GM18867 (cell line): Measurements from ENCODE around the gene MBD3L3.
A peak's percentile ranks its signal among the peaks of the same experiment; 100 is the strongest.
"Not testable (repeated sequence)": the region's sequence is repeated elsewhere in the genome, so short reads cannot be mapped to it uniquely, and the experiment has no call there.

Source experiments
- ATAC-seq: cut with Tn5 transposase; IDR thresholded peaks from one replicate; pipeline ENCODE4 v1.9.1; 2021; ENCODE audit warnings: mild to moderate bottlenecking, moderate library complexity; ENCODE audit not compliant: unreplicated experiment

Gene MBD3L3

GRCh38 chr19:7058576-7058975 is at the start of gene MBD3L3:
TSS of gene MBD3L3 (minus strand) at chr19:7058676. CDS start at chr19:7058605, 71 bp downstream.
- ATAC-seq, result not testable (repeated sequence)

- no peak for ATAC-seq
Observed at GRCh38 chr19:7106711-7107657, 48.5 kb upstream of the MBD3L3 start.

GRCh38 chr19:7104747-7105447 is 46.4 kb upstream of the MBD3L3 start:
- ATAC-seq, result no peak

GRCh38 chr19:7101498-7102253 is 43.2 kb upstream of the MBD3L3 start:
- ATAC-seq, result no peak

GRCh38 chr19:7099597-7099921 is 41.1 kb upstream of the MBD3L3 start:
- no peak for ATAC-seq

- ATAC-seq, result peak; percentile 77
Observed at GRCh38 chr19:7098701-7099596, 40.5 kb upstream of the MBD3L3 start.

GRCh38 chr19:7098096-7098495 is 39.6 kb upstream of the MBD3L3 start:
- ATAC-seq, result no peak

GRCh38 chr19:7088999-7089398 is 30.5 kb upstream of the MBD3L3 start:
- ATAC-seq, result no peak

- ATAC-seq, result no peak
Observed at GRCh38 chr19:7083076-7083956, 24.8 kb upstream of the MBD3L3 start.

- no peak for ATAC-seq
Observed at GRCh38 chr19:7078008-7078407, 19.5 kb upstream of the MBD3L3 start.

- ATAC-seq, result no peak
Observed at GRCh38 chr19:7076151-7076550, 17.7 kb upstream of the MBD3L3 start.

GRCh38 chr19:7074705-7075282 is 16.3 kb upstream of the MBD3L3 start:
- ATAC-seq, result no peak

- no peak for ATAC-seq
Observed at GRCh38 chr19:7072541-7072940, 14.1 kb upstream of the MBD3L3 start.

GRCh38 chr19:7069904-7070226 is 11.4 kb upstream of the MBD3L3 start:
- no peak for ATAC-seq

GRCh38 chr19:7069042-7069903 is 10.8 kb upstream of the MBD3L3 start, which contains the start of gene ZNF557:
TSS of gene ZNF557 (plus strand) at chr19:7069703. CDS start at chr19:7075075, 5,372 bp downstream.
- ATAC-seq, result peak; percentile 92

GRCh38 chr19:7068599-7068998 is 10.1 kb upstream of the MBD3L3 start:
- no peak for ATAC-seq

- no peak for ATAC-seq
Observed at GRCh38 chr19:7067716-7068115, 9.2 kb upstream of the MBD3L3 start.

- ATAC-seq, result not testable (repeated sequence)
Observed at GRCh38 chr19:7067122-7067521, 8.6 kb upstream of the MBD3L3 start.
